Measurements from ENCODE around the gene DES.
"Not testable (repeated sequence)": the region's sequence is repeated elsewhere in the genome, so short reads cannot be mapped to it uniquely, and the experiment has no call there.

Gene DES

GRCh38 chr2:219418155-219419011 lies at the start of gene DES:
TSS of gene DES (plus strand) at chr2:219418377. CDS start at chr2:219418463, 86 bp downstream.
- DNase-seq: no peak

GRCh38 chr2:219368690-219369191 lies 49.4 kb upstream of the DES start:
- no peak for DNase-seq

GRCh38 chr2:219369447-219369861 lies 48.7 kb upstream of the DES start:
- no peak for DNase-seq

GRCh38 chr2:219378163-219378851 lies 39.9 kb upstream of the DES start:
- DNase-seq: no peak

- no peak for DNase-seq
Measured at GRCh38 chr2:219380926-219381325, 37.3 kb upstream of the DES start.

GRCh38 chr2:219381448-219381847 lies 36.7 kb upstream of the DES start:
- DNase-seq: no peak

- no peak for DNase-seq
Measured at GRCh38 chr2:219384083-219384713, 34.0 kb upstream of the DES start.

GRCh38 chr2:219384859-219385258 lies 33.3 kb upstream of the DES start:
- DNase-seq: no peak

- no peak for DNase-seq
Measured at GRCh38 chr2:219385958-219386520, 32.1 kb upstream of the DES start.

- no peak for DNase-seq
Measured at GRCh38 chr2:219386532-219387280, 31.5 kb upstream of the DES start.

GRCh38 chr2:219387306-219388120 lies 30.7 kb upstream of the DES start, which contains the start of gene DNPEP:
TSS of gene DNPEP (minus strand) at chr2:219387912. CDS start at chr2:219387794, 118 bp downstream.
- peak; percentile 99 to 100 (median 100) for DNase-seq

- DNase-seq: peak; percentile 99 to 100 (median 100)
Measured at GRCh38 chr2:219388121-219388906, 29.9 kb upstream of the DES start.

GRCh38 chr2:219388907-219389156 lies 29.3 kb upstream of the DES start:
- no peak for DNase-seq

- DNase-seq: no peak
Measured at GRCh38 chr2:219392754-219393153, 25.4 kb upstream of the DES start.

GRCh38 chr2:219395056-219395455 lies 23.1 kb upstream of the DES start:
- not testable (repeated sequence) for DNase-seq

GRCh38 chr2:219395609-219396008 lies 22.6 kb upstream of the DES start:
- no peak for DNase-seq

- DNase-seq: no peak
Measured at GRCh38 chr2:219396863-219397457, 21.2 kb upstream of the DES start.

GRCh38 chr2:219398721-219399363 lies 19.3 kb upstream of the DES start:
- DNase-seq: no peak

GRCh38 chr2:219399716-219400478 lies 18.3 kb upstream of the DES start:
- no peak for DNase-seq
